Measurements from ENCODE around the gene NOXO1.

- TF ChIP-seq POLR2A (IDR thresholded peaks at IDR 0.05) (no peak), CTCF (IDR thresholded peaks at IDR 0.05) (no peak), POLR2AphosphoS5 (IDR thresholded peaks at IDR 0.05; ENCODE audit: insufficient read depth in 1 of 2, low read depth in 1 of 2) (no peak)
Measured at GRCh38 chr16:1973461-1974156, 7.7 kb downstream of the NOXO1 start.
